Cardiac fibroblast (primary cell): Measurements from ENCODE around the gene SLC27A1.

Experiments used
- DNase-seq, 2 donors: peaks; one replicate each; pipeline versions ENCODE4 v3.0.0 to v3.0.0-alpha.2; 2010; ENCODE audit warnings: low read depth in 2 of 2
- H3K4me3 ChIP-seq, 2 donors: replicated peaks in 1 of 2; 1 replicate in 1 of 2; 2 replicates in 1 of 2; pipeline ENCODE4 v1.5.1; 2011; ENCODE audit warnings: low read depth in 2 of 2, low read length in 2 of 2, mild to moderate bottlenecking in 2 of 2, moderate library complexity in 1 of 2
- CTCF ChIP-seq: IDR thresholded peaks from one replicate; pipeline ENCODE4 v1.5.1; 2011; ENCODE audit warnings: low read depth, mild to moderate bottlenecking, low read length, inconsistent platforms

SLC27A1 gene

DNA sequence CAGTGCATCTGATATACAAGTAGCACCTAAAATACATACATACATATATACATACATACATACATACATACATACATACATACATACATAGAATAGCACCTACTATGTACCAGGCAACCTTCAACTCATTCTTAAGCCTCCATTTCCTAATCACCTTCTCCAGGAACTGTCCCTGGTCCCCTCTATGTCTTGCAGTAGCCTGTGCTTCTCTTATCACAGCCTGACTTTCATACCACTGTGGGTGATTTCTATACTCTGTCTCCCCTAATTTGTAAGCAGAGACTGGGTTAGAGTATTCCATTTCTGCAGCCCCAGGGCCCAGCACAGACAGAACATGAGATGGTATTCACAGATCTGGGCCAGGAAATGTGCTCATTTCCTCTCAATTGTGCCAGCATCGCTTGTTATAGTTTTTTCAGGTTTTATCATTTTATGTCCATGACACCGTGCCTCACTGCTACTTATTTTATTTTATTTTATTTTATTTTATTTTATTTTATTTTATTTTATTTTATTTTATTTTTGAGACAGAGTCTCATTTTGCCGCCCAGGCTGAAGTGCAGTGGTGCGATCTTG, 70.9 kb downstream of the SLC27A1 start:
- no peak for TF ChIP-seq CTCF
- H3K4me3 ChIP-seq, result no peak overlapping the region
- no peak for DNase-seq

GRCh38 chr19:17542042-17542441, 71.7 kb downstream of the SLC27A1 start:
- DNase-seq, result no peak
- no peak overlapping the region for H3K4me3 ChIP-seq
- no peak for TF ChIP-seq CTCF

DNA sequence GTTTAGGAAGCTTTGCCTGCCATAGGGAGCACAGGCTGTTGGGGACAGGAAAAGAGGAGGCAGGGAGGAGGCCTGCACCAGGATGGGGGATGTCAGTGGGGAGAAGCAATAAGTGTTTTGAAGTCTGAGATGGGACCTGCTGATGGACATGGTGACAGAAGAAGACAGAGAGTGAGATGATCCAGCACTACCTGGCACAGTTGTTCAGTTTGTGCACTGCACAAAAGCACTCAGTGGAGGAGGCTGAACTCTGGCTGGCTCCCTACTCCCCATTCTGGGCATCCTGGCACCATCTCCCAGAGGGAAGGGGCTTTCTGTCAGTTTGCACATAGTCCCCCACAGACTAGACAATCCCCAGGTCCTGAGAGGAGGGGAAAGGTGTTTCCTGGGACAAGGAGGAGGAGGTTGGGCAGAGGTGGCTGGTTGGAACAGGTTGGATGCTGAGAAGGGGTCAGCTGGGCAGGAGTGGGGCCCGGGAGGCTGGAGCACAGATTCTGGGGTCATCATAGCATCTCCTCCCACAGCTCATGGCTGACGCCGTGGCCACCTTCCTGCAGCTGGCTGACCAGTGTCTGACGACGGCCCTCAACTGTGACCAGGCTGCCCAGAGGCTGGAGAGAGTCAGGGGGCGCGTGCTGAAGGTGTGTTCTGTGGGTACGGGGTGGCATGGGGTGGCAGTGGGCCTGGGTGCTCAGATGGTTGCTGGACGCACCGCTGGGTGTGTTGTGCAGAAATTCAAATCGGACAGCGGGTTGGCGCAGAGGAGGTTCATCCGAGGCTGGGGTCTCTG, 72.7 kb downstream of the SLC27A1 start:
- DNase-seq, result no peak
- no peak overlapping the region for H3K4me3 ChIP-seq
- no peak for TF ChIP-seq CTCF

DNA sequence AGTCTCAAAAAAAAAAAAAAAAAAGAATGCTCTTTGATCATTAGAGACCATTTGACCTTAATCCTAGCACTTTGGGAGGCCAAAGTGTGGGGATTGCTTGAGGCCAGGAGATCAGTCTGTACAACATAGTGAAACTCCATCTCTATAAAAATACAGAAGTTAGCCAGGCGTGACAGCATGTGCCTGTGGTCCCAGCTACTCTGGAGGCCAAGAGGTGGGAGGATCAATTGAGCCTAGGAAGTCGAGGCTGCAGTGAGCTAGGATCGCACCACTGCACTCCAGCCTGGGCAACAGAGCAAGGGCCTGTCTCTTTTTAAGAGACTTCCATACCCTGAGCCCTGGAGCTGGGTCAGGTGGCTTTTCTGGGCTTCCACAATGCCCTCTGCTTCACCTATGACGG, 73.7 kb downstream of the SLC27A1 start:
- no peak for DNase-seq
- TF ChIP-seq CTCF, result no peak
- no peak overlapping the region for H3K4me3 ChIP-seq

GRCh38 chr19:17544418-17544817, 74.1 kb downstream of the SLC27A1 start:
- no peak overlapping the region for H3K4me3 ChIP-seq
- DNase-seq, result no peak
- no peak for TF ChIP-seq CTCF

DNA sequence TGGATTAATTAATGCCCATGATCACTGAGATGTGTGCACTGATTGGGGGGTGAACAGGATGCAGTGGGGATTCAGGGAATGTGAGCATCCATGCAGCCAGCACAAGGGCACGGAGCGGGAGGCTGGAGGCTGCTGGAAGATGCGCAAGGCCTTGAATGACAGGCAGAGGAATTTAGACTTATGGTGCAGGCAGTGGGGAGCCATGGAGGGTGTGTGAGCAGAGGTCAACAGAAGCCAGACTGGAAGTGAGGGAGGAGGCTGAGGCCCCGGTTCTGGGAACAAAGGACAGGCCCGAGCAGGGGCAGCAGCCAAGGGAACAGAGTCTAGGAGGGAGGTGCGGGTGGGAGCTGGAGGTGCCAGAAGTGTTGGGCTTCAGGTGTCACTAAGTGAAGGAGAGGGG, 77.8 kb downstream of the SLC27A1 start:
- DNase-seq, result no peak
- no peak for TF ChIP-seq CTCF
- no peak overlapping the region for H3K4me3 ChIP-seq
